ENCODE data around the gene ZC3H10. TPM values are rescaled to one million over a fixed set of nuclear protein-coding genes. Genes with fewer than 3 reads are reported as not detected.
"Not testable (repeated sequence)": the region's sequence is repeated elsewhere in the genome, so short reads cannot be mapped to it uniquely, and the experiment has no call there.

Gene ZC3H10
- total and polyA plus RNA-seq, 2 experiments from 2014 or later: 2.7 to 3.0 TPM

DNA sequence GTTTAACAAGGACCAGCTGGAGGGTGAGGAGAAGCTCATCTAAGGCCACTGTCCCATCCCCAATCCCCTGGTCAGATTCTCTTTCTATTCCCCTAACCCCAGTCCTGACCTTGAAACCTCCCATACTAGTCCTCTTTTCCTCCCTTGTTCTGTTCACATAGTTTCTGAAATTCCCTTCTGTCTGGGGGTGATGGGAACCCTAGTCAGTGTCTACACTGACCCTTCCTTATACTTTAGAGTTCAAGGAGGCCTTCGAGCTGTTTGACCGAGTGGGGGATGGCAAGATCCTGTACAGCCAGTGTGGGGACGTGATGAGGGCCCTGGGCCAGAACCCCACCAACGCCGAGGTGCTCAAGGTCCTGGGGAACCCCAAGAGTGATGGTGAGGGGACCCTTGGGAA is 36.8 kb downstream of the ZC3H10 start:
- Histone ChIP-seq H3K36me3 (ENCODE audit: low read depth) (peaks cover 3% of the 10 kb centered on the region), H3F3A (ENCODE audit: insufficient read depth) (peaks cover 31% of the 10 kb centered on the region), H3K4me1 (ENCODE audit: insufficient read depth) (peaks cover 18% of the 10 kb centered on the region), H4K20me1 (ENCODE audit: insufficient read depth) (0 out of 2 replicates have a peak, but pooled peaks cover 3% of the 10 kb centered on the region), H3K9me3 (ENCODE audit: low read depth) (no peaks in the 10 kb centered on the region), H3K27me3 (replicated peaks; ENCODE audit: insufficient read depth) (no peaks in the 10 kb centered on the region), H2AFZ (no peak overlapping the region), H3K27ac (no peak overlapping the region), H3K4me3 (no peak overlapping the region), H3K9ac (no peak overlapping the region), H3K4me2 (ENCODE audit: unreplicated experiment) (no peak overlapping the region), H3K79me2 (ENCODE audit: insufficient read depth) (peaks cover 37% of the 10 kb centered on the region), H3K9me2 (ENCODE audit: insufficient read depth) (no peaks in the 10 kb centered on the region)
- DNase-seq: no peak
- 78 to 84% methylated on average over 5 of the region's 5 CpGs for WGBS, 2 experiments (ENCODE audit: low coverage in 1 of 2, low lambda C conversion rate in 2 of 2, missing lambda C conversion rate in 2 of 2)
- in situ Hi-C loops (cut with MboI): no loop called here
- TF ChIP-seq EZH2phosphoT487 (IDR thresholded peaks at IDR 0.05; ENCODE audit: insufficient read depth, low read depth): no peak
- TF ChIP-seq EZH2 (IDR thresholded peaks at IDR 0.05; ENCODE audit: insufficient read depth, poor library complexity, severe bottlenecking): no peak

DNA sequence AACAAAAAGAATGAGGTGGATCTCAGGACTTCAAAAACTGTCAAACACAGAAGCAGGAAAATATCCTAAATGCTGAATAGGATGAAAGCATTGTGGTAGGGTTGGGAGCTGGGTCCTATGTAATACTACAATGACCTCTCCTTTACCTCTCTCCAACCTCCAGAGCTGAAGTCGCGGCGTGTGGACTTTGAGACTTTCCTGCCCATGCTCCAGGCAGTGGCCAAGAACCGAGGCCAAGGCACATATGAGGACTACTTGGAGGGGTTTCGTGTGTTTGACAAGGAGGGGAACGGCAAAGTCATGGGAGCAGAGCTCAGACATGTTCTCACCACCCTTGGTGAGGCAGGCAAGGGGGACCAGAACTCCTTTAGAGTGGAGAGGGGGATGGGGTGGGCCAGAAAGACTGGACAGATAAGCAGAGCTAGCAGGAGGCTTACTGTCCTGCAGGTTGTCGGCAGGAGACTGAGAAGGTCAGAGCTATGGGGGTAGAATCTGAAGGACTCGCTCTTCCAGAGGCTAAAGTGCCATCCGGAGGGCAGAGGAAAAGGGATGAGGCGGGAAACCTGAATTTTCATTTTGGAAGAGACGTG is 37.3 kb downstream of the ZC3H10 start:
- no peak for DNase-seq
- H3K4me2 ChIP-seq (ENCODE audit: unreplicated experiment): no peak overlapping the region
- in situ Hi-C loops (cut with MboI): no loop called here
- no peaks in the 10 kb centered on the region for H3K27me3 ChIP-seq (replicated peaks; ENCODE audit: insufficient read depth)
- H3K27ac ChIP-seq: no peak overlapping the region
- no peak overlapping the region for H2AFZ ChIP-seq
- H4K20me1 ChIP-seq (ENCODE audit: insufficient read depth): 0 out of 2 replicates have a peak, but pooled peaks cover 3% of the 10 kb centered on the region
- peaks cover 23% of the 10 kb centered on the region for H3K4me1 ChIP-seq (ENCODE audit: insufficient read depth)
- no peaks in the 10 kb centered on the region for H3K9me2 ChIP-seq (ENCODE audit: insufficient read depth)
- H3K9me3 ChIP-seq (ENCODE audit: low read depth): no peaks in the 10 kb centered on the region
- no peak for TF ChIP-seq EZH2phosphoT487 (IDR thresholded peaks at IDR 0.05; ENCODE audit: insufficient read depth, low read depth)
- H3K4me3 ChIP-seq: no peak overlapping the region
- H3K79me2 ChIP-seq (ENCODE audit: insufficient read depth): peaks cover 42% of the 10 kb centered on the region
- WGBS, 2 experiments (ENCODE audit: low coverage in 1 of 2, low lambda C conversion rate in 2 of 2, missing lambda C conversion rate in 2 of 2): 92 to 94% methylated on average over 11 of the region's 11 CpGs
- peaks cover 9% of the 10 kb centered on the region for H3K36me3 ChIP-seq (ENCODE audit: low read depth)
- peaks cover 37% of the 10 kb centered on the region for H3F3A ChIP-seq (ENCODE audit: insufficient read depth)
- no peak overlapping the region for H3K9ac ChIP-seq

DNA sequence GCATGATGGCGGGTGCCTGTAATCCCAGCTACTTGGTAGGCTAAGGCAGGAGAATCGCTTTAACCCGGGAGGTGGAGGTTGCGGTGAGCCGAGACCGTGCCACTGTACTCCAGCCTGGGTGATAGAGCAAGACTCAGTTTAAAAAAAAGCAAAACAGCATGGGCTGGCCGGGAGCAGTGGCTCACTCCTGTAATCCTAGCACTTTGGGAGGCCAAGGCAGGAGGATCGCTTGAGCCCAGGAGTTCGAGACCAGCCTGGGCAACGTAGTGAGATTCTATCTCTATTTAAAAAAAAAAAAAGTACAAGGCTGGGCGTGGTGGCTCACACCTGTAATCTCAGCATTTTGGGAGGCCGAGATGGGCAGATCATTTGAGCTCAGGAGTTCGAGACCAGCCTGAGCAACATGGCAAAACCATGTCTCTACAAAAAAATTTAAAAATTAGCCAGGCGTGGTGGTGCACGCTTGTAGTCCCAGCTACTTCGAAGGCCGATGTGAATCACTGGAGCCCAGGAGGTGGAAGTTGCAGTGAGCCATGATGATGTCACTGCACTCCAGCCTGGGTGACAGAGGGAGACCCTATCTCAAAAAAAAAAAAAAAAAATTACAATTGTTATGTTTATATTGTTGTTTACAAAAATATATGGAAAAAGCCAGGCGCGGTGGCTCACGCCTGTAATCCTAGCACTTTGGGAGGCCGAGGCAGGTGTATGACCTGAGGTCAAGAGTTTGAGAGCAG is 38.6 kb downstream of the ZC3H10 start:
- H3K9me2 ChIP-seq (ENCODE audit: insufficient read depth); H4K20me1 ChIP-seq (ENCODE audit: insufficient read depth); H3K9me3 ChIP-seq (ENCODE audit: low read depth); in situ Hi-C loops (cut with MboI); H3K27me3 ChIP-seq (replicated peaks; ENCODE audit: insufficient read depth); H3K36me3 ChIP-seq (ENCODE audit: low read depth): not testable (repeated sequence)
- H3K4me2 ChIP-seq (ENCODE audit: unreplicated experiment): peak overlapping the region; percentile 81
- peak overlapping the region; percentile 70 for H3K9ac ChIP-seq
- peak overlapping the region; percentile 69 for H3K27ac ChIP-seq
- DNase-seq: peak; percentile 56
- WGBS, 2 experiments (ENCODE audit: low coverage in 1 of 2, low lambda C conversion rate in 2 of 2, missing lambda C conversion rate in 2 of 2): 77 to 80% methylated on average over 21 of the region's 21 CpGs
- H3K79me2 ChIP-seq (ENCODE audit: insufficient read depth): peaks cover 55% of the 10 kb centered on the region
- H2AFZ ChIP-seq: peak overlapping the region; percentile 78
- H3K4me1 ChIP-seq (ENCODE audit: insufficient read depth): peaks cover 20% of the 10 kb centered on the region
- H3F3A ChIP-seq (ENCODE audit: insufficient read depth): peaks cover 47% of the 10 kb centered on the region
- H3K4me3 ChIP-seq: peak overlapping the region; percentile 72

GRCh38 chr12:56157201-56158028 is 39.3 kb downstream of the ZC3H10 start:
- H3K79me2 ChIP-seq (ENCODE audit: insufficient read depth): peaks cover 57% of the 10 kb centered on the region
- peaks cover 20% of the 10 kb centered on the region for H3K4me1 ChIP-seq (ENCODE audit: insufficient read depth)
- peaks cover 49% of the 10 kb centered on the region for H3F3A ChIP-seq (ENCODE audit: insufficient read depth)
- no peaks in the 10 kb centered on the region for H3K27me3 ChIP-seq (replicated peaks; ENCODE audit: insufficient read depth)
- peaks cover 10% of the 10 kb centered on the region for H3K36me3 ChIP-seq (ENCODE audit: low read depth)
- peak overlapping the region; percentile 81 for H3K4me2 ChIP-seq (ENCODE audit: unreplicated experiment)
- in situ Hi-C loops (cut with MboI): no loop called here
- peak overlapping the region; percentile 78 for H2AFZ ChIP-seq
- no peaks in the 10 kb centered on the region for H3K9me2 ChIP-seq (ENCODE audit: insufficient read depth)
- H3K27ac ChIP-seq: peak overlapping the region; percentile 69
- TF ChIP-seq EZH2 (IDR thresholded peaks at IDR 0.05; ENCODE audit: insufficient read depth, poor library complexity, severe bottlenecking): no peak
- no peak for TF ChIP-seq EZH2phosphoT487 (IDR thresholded peaks at IDR 0.05; ENCODE audit: insufficient read depth, low read depth)
- peak; percentile 89 for DNase-seq
- H3K9ac ChIP-seq: peak overlapping the region; percentile 70
- no peaks in the 10 kb centered on the region for H3K9me3 ChIP-seq (ENCODE audit: low read depth)
- 3 to 5% methylated on average over 45 of the region's 45 CpGs for WGBS, 2 experiments (ENCODE audit: low coverage in 1 of 2, low lambda C conversion rate in 2 of 2, missing lambda C conversion rate in 2 of 2)
- 0 out of 2 replicates have a peak, but pooled peaks cover 9% of the 10 kb centered on the region for H4K20me1 ChIP-seq (ENCODE audit: insufficient read depth)
- peak overlapping the region; percentile 72 for H3K4me3 ChIP-seq

Measured in GM23248 (cell line).